Neural progenitor cell (in vitro differentiated cells): ENCODE measurements around the gene TP53I3.

Experiments used
- CTCF ChIP-seq: fragments of 200-600 bp; sonication (generic); IDR thresholded peaks from 2 replicates; pipeline ENCODE4 v1.5.1; 2017; ENCODE audit warnings: antibody characterized with exemption, mild to moderate bottlenecking
- EZH2 ChIP-seq: fragments of 200-600 bp; sonication (generic); IDR thresholded peaks from 2 replicates; pipeline ENCODE4 v1.6.1; 2017; ENCODE audit warnings: antibody characterized with exemption, mild to moderate bottlenecking, moderate library complexity
- EZH2phosphoT487 ChIP-seq: fragments of 200-600 bp; sonication (generic); IDR thresholded peaks from 2 replicates; pipeline ENCODE4 v1.6.1; 2017; ENCODE audit warnings: antibody characterized with exemption

- TF ChIP-seq CTCF: no peak
- TF ChIP-seq EZH2phosphoT487: no peak
- TF ChIP-seq EZH2: no peak
Measured at GRCh38 chr2:24104906-24105305, 20.3 kb upstream of the TP53I3 start.
